GM06990 (cell line): ENCODE data around the gene OGFOD3.
"Not testable (repeated sequence)": the region's sequence is repeated elsewhere in the genome, so short reads cannot be mapped to it uniquely, and the experiment has no call there.

Experiments used
- DNase-seq: peaks from one replicate; pipeline ENCODE4 v3.0.0-alpha.2; 2011; ENCODE audit not compliant: insufficient read length; ENCODE audit errors: extremely low read depth
- H3K27me3 ChIP-seq: replicated peaks from 2 replicates; pipeline ENCODE4 v1.6.0; 2011; ENCODE audit warnings: low read length; ENCODE audit not compliant: control insufficient read depth, insufficient read depth
- H3K36me3 ChIP-seq: 2 replicates; pipeline ENCODE4 v1.5.1; 2011; ENCODE audit warnings: low read length; ENCODE audit not compliant: control insufficient read depth, insufficient read depth
- H3K4me3 ChIP-seq: replicated peaks from 2 replicates; pipeline ENCODE4 v1.5.1; 2011; ENCODE audit warnings: low read depth, mild to moderate bottlenecking, control low read depth, low read length
- CTCF ChIP-seq: IDR thresholded peaks from 2 replicates; pipeline ENCODE4 v1.5.1; 2011; ENCODE audit warnings: low read length, control low read depth, mild to moderate bottlenecking, inconsistent platforms; ENCODE audit not compliant: insufficient read depth, poor library complexity, severe bottlenecking

Gene OGFOD3

GRCh38 chr17:82384730-82385481 lies 33.5 kb downstream of the OGFOD3 start:
- Histone ChIP-seq H3K27me3 (no peaks in the 10 kb centered on the region), H3K4me3 (no peak overlapping the region), H3K36me3 (no peaks in the 10 kb centered on the region)
- no peak for DNase-seq
- TF ChIP-seq CTCF: no peak

GRCh38 chr17:82384051-82384729 lies 34.2 kb downstream of the OGFOD3 start:
- no peak overlapping the region for H3K4me3 ChIP-seq
- TF ChIP-seq CTCF: no peak
- H3K36me3 ChIP-seq: no peaks in the 10 kb centered on the region
- DNase-seq: no peak
- H3K27me3 ChIP-seq: no peaks in the 10 kb centered on the region

DNA sequence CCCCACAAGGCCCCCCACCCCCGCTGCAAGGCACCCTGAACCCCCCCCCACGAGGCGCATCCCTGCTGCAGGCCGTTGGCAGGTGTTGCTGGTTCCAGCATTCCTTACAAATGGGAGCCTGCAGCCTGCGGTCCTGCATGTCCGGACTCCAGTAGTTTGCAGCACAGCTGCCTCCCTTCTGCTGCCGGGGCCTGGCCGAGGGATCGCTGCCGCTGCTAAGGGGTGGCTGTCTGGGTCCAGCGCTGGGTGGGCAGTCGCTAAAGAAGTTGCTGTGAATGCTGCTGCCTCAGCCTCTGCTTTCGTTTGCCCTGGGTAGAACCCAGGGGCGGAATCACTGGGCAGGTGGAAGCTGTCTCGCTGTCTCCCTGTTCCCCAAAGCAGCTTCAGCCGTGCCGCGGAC lies 35.0 kb downstream of the OGFOD3 start:
- H3K4me3 ChIP-seq: no peak overlapping the region
- DNase-seq: no peak
- H3K27me3 ChIP-seq: no peaks in the 10 kb centered on the region
- no peaks in the 10 kb centered on the region for H3K36me3 ChIP-seq
- TF ChIP-seq CTCF: no peak

GRCh38 chr17:82382933-82383255 lies 35.5 kb downstream of the OGFOD3 start:
- no peak for DNase-seq
- Histone ChIP-seq H3K4me3 (no peak overlapping the region), H3K27me3 (no peaks in the 10 kb centered on the region), H3K36me3 (no peaks in the 10 kb centered on the region)
- TF ChIP-seq CTCF: no peak

DNA sequence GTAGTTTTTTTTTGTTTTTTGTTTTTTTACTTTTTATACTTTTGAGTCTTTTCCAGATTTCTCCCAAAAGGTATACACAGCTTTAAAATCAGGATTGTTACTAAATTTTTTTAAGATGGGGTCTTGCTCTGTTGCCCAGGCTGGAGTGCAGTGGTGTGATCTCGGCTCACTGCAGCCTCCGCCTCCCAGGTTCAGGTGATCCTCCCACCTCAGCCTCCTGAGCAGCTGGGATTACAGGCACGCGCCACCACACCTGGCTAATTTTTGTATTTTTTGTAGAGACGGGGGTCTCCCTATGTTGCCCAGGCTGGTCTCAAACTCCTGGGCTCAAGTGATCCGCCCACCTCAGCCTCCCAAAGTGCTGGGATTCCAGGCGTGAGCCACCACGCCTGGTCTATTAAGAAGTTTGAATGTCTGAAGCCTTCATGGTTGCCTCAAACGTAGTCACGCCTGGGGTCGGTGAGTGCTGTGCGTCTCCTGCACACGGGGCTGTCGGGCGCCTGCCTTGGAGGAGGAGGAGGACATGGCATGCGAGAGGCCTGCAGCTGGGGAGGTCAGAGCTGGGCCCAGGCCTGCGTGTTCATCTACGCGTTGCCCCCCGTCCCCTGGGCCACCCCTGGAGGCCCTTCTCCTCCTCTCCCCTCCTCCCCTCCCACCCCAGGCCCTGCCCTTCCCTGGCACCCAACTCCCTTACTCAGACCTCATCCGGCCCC lies 36.0 kb downstream of the OGFOD3 start:
- DNase-seq, H3K4me3 ChIP-seq: not testable (repeated sequence)

GRCh38 chr17:82381703-82382009 lies 36.7 kb downstream of the OGFOD3 start:
- DNase-seq, H3K36me3 ChIP-seq, H3K27me3 ChIP-seq, H3K4me3 ChIP-seq: not testable (repeated sequence)

More for the DNA sequence above, 36.0 kb downstream of the OGFOD3 start:
- H3K27me3 ChIP-seq, H3K36me3 ChIP-seq: not testable (repeated sequence)
